ENCODE measurements around the gene CREB5.

DNA sequence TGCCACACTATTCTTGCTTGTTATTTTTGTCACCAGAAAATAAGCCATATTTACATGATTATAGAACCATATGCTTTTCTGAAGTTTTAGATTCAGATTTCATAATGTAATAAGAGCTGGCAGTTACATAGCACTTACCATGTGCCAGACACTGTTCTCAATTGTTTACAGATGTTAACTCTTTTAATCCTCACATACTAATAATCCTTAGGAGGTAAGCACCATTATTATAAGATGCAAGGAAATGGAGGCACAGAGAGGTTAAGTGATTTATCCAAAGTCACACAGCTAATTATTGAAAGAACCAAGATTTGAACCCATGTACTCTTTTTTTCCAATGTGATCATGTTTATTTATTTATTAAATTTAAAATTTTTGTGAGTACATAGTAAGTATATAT is 57.2 kb downstream of the CREB5 start:
- TF ChIP-seq CTCF (IDR thresholded peaks at IDR 0.05), result no peak
- TF ChIP-seq POLR2AphosphoS5 (IDR thresholded peaks at IDR 0.05), result no peak
